ENCODE measurements around the gene ADAP1.

The ADAP1 gene

GRCh38 chr7:972110-972509, 17.6 kb upstream of the ADAP1 start:
- H3K4me3 ChIP-seq (ENCODE audit: low read depth, low read length): no peak overlapping the region
- DNase-seq (ENCODE audit: low read depth): no peak
- TF ChIP-seq CTCF (IDR thresholded peaks at IDR 0.05; ENCODE audit: insufficient read depth, low read depth, low read length, missing control alignments): no peak

GRCh38 chr7:970744-971143, 16.3 kb upstream of the ADAP1 start:
- no peak overlapping the region for H3K4me3 ChIP-seq (ENCODE audit: low read depth, low read length)
- no peak for DNase-seq (ENCODE audit: low read depth)
- TF ChIP-seq CTCF (IDR thresholded peaks at IDR 0.05; ENCODE audit: insufficient read depth, low read depth, low read length, missing control alignments): no peak

GRCh38 chr7:969403-969802, 14.9 kb upstream of the ADAP1 start:
- H3K4me3 ChIP-seq (ENCODE audit: low read depth, low read length): no peak overlapping the region
- DNase-seq (ENCODE audit: low read depth): no peak
- no peak for TF ChIP-seq CTCF (IDR thresholded peaks at IDR 0.05; ENCODE audit: insufficient read depth, low read depth, low read length, missing control alignments)

- no peak for DNase-seq (ENCODE audit: low read depth)
- no peak for TF ChIP-seq CTCF (IDR thresholded peaks at IDR 0.05; ENCODE audit: insufficient read depth, low read depth, low read length, missing control alignments)
- H3K4me3 ChIP-seq (ENCODE audit: low read depth, low read length): no peak overlapping the region
Observed at GRCh38 chr7:968205-969105, 14.0 kb upstream of the ADAP1 start.

- no peak for DNase-seq (ENCODE audit: low read depth)
- no peak for TF ChIP-seq CTCF (IDR thresholded peaks at IDR 0.05; ENCODE audit: insufficient read depth, low read depth, low read length, missing control alignments)
- no peak overlapping the region for H3K4me3 ChIP-seq (ENCODE audit: low read depth, low read length)
Observed at GRCh38 chr7:967361-968082, 13.0 kb upstream of the ADAP1 start.

- no peak for TF ChIP-seq CTCF (IDR thresholded peaks at IDR 0.05; ENCODE audit: insufficient read depth, low read depth, low read length, missing control alignments)
- H3K4me3 ChIP-seq (ENCODE audit: low read depth, low read length): no peak overlapping the region
- no peak for DNase-seq (ENCODE audit: low read depth)
Observed at GRCh38 chr7:966291-967069, 12.0 kb upstream of the ADAP1 start.

All from GM12865 (cell line).